SK-N-SH (cell line): ENCODE measurements around the gene RASGRP2. TPM values are rescaled to one million over a fixed set of nuclear protein-coding genes. Genes with fewer than 3 reads are reported as not detected.

ENCODE experiments used
- CTCF ChIA-PET: fragments of 300-600, 350-600 bp; formaldehyde crosslinking; extraction: SDS; loops from one replicate; lab custom pipeline; 2021; lab: Yijun Ruan, JAX
- POLR2A ChIA-PET: fragments of 350-600 bp; sonication (Branson Sonifier 250); formaldehyde crosslinking; extraction: SDS; loops from one replicate; lab custom pipeline; 2020; ENCODE audit warnings: antibody characterized with exemption, inconsistent platforms; lab: Yijun Ruan, JAX
- DNase-seq: peaks from one replicate; pipeline ENCODE4 v3.0.0; 2012
- H2AFZ ChIP-seq: fragments of 200-600 bp; sonication (generic); 2 replicates; pipeline ENCODE4 v1.8.1; 2016; ENCODE audit warnings: antibody characterized with exemption, mild to moderate bottlenecking, low read depth
- H3F3A ChIP-seq: fragments of 200-600 bp; sonication (generic); replicated peaks from 2 replicates; pipeline ENCODE3; 2016; ENCODE audit warnings: antibody characterized with exemption, mild to moderate bottlenecking; ENCODE audit not compliant: insufficient read depth
- H3K27ac ChIP-seq, 2 experiments: fragments of 200-500 bp in 1 of 2; fragments of 200-600 bp in 1 of 2; sonication (Bioruptor generic) in 1 of 2; sonication (generic), shearing (Covaris generic) in 1 of 2; 2 replicates each; pipeline versions ENCODE4 v1.5.1 to v1.6.1; 2014 to 2016; ENCODE audit warnings: low read depth in 2 of 2, inconsistent platforms in 1 of 2, low read length in 1 of 2, mild to moderate bottlenecking in 1 of 2, mixed read lengths in 1 of 2
- H3K27me3 ChIP-seq: fragments of 200-600 bp; sonication (generic), shearing (Covaris generic); 2 replicates; pipeline ENCODE4 v1.6.1; 2016; ENCODE audit warnings: mixed run types; ENCODE audit not compliant: insufficient read depth
- H3K36me3 ChIP-seq, 2 experiments: fragments of 200-500 bp in 1 of 2; fragments of 200-600 bp in 1 of 2; sonication (Bioruptor generic) in 1 of 2; sonication (generic) in 1 of 2; replicated peaks in 1 of 2; 2 replicates each; pipeline versions ENCODE3 to v1.5.1; 2014 to 2016; ENCODE audit warnings: low read length in 1 of 2, mild to moderate bottlenecking in 1 of 2; ENCODE audit not compliant: insufficient read depth in 2 of 2, control insufficient read depth in 1 of 2
- H3K4me1 ChIP-seq, 2 experiments: fragments of 200-500 bp in 1 of 2; fragments of 200-600 bp in 1 of 2; sonication (Bioruptor generic) in 1 of 2; sonication (generic), shearing (Covaris generic) in 1 of 2; 2 replicates each; pipeline versions ENCODE4 v1.5.1 to v1.6.1; 2014 to 2016; ENCODE audit warnings: low read depth in 1 of 2, low read length in 1 of 2, mixed run types in 1 of 2; ENCODE audit not compliant: insufficient read depth in 2 of 2, control insufficient read depth in 1 of 2
- H3K4me2 ChIP-seq: fragments of 200-600 bp; sonication (generic), shearing (Covaris generic); 2 replicates; pipeline ENCODE4 v1.6.1; 2017; ENCODE audit warnings: mixed run types
- H3K4me3 ChIP-seq, 2 experiments: fragments of 200-500 bp in 1 of 2; fragments of 200-600 bp in 1 of 2; sonication (Bioruptor generic) in 1 of 2; sonication (generic), shearing (Covaris generic) in 1 of 2; 2 replicates each; pipeline versions ENCODE4 v1.5.1 to v1.8.1; 2014 to 2016; ENCODE audit warnings: low read depth in 2 of 2, inconsistent platforms in 1 of 2, low read length in 1 of 2, mild to moderate bottlenecking in 1 of 2, mixed read lengths in 1 of 2, moderate library complexity in 1 of 2
- H3K79me2 ChIP-seq: fragments of 200-600 bp; sonication (generic); 2 replicates; pipeline ENCODE4 v1.8.1; 2017; ENCODE audit warnings: mild to moderate bottlenecking; ENCODE audit not compliant: insufficient read depth
- H3K9ac ChIP-seq: fragments of 200-600 bp; sonication (generic); 2 replicates; pipeline ENCODE4 v1.6.1; 2017; ENCODE audit warnings: mixed run types
- H3K9me2 ChIP-seq: fragments of 200-600 bp; sonication (generic); 2 replicates; pipeline ENCODE4 v1.6.1; 2017; ENCODE audit warnings: mixed run types
- H3K9me3 ChIP-seq: fragments of 200-600 bp; sonication (generic); 2 replicates; pipeline ENCODE4 v1.6.1; 2017; ENCODE audit warnings: mixed run types, mild to moderate bottlenecking, moderate library complexity
- H4K20me1 ChIP-seq: fragments of 200-600 bp; sonication (generic); 2 replicates; pipeline ENCODE4 v1.6.1; 2017; ENCODE audit warnings: mild to moderate bottlenecking, mixed run types; ENCODE audit not compliant: insufficient read depth
- ELF1 ChIP-seq: IDR thresholded peaks from 2 replicates; pipeline ENCODE4 v1.4.0; 2012
- FOXJ3 ChIP-seq: sonication (generic); formaldehyde crosslinking; IDR thresholded peaks from 2 replicates; pipeline ENCODE4 v1.5.1; 2020; ENCODE audit warnings: mild to moderate bottlenecking, missing genetic modification reagents
- IRF3 ChIP-seq: fragments of 150-350 bp; IDR thresholded peaks from 2 replicates; pipeline ENCODE4 v1.6.1; 2016; ENCODE audit warnings: mild to moderate bottlenecking, low read depth, low read length
- JUND ChIP-seq: IDR thresholded peaks from 2 replicates; pipeline ENCODE4 v1.4.0; 2012
- NFIC ChIP-seq: IDR thresholded peaks from 2 replicates; pipeline ENCODE4 v1.4.0; 2012; ENCODE audit warnings: borderline replicate concordance
- RCOR1 ChIP-seq: fragments of 150-350 bp; IDR thresholded peaks from 2 replicates; pipeline ENCODE4 v1.6.1; 2017; ENCODE audit warnings: antibody characterized with exemption, low read length
- RXRA ChIP-seq: IDR thresholded peaks from 2 replicates; pipeline ENCODE4 v1.4.0; 2012; ENCODE audit warnings: low read depth, mild to moderate bottlenecking, borderline replicate concordance
- SIN3A ChIP-seq: IDR thresholded peaks from 2 replicates; pipeline ENCODE4 v1.6.1; 2012; ENCODE audit warnings: low read depth, mild to moderate bottlenecking, low read length, moderate library complexity, borderline replicate concordance
- WGBS: methylation state at CpG from one replicate; pipeline ENCODE4 v1.1.6; 2017; ENCODE audit warnings: low lambda C conversion rate; 5-methylcytosine and 5-hydroxymethylcytosine counted together
- polyA plus RNA-seq, 3 experiments: library from polyadenylated mRNA; depleted of rRNA; stranded (reverse); fragments of >200 nt; gene quantifications; 2 replicates each; pipeline ENCODE4 v1.2.3, GENCODE V29; 2012
- TF ChIP-seq, protein P1 (sequence below): fragments of 200-600 bp; sonication (generic); IDR thresholded peaks from 2 replicates; pipeline ENCODE4 v1.6.1; 2017; ENCODE audit warnings: antibody characterized with exemption, mild to moderate bottlenecking, moderate library complexity
- TF ChIP-seq, protein P2 (sequence below): IDR thresholded peaks from 2 replicates; pipeline ENCODE4; 2012

Gene RASGRP2
- polyA plus RNA-seq, 1 of the 3 experiments (the other 2 are of a cell fraction): 1.6 TPM

GRCh38 chr11:64764040-64764611, 20.2 kb upstream of the RASGRP2 start (continued):
- TF ChIP-seq, protein P1, sequence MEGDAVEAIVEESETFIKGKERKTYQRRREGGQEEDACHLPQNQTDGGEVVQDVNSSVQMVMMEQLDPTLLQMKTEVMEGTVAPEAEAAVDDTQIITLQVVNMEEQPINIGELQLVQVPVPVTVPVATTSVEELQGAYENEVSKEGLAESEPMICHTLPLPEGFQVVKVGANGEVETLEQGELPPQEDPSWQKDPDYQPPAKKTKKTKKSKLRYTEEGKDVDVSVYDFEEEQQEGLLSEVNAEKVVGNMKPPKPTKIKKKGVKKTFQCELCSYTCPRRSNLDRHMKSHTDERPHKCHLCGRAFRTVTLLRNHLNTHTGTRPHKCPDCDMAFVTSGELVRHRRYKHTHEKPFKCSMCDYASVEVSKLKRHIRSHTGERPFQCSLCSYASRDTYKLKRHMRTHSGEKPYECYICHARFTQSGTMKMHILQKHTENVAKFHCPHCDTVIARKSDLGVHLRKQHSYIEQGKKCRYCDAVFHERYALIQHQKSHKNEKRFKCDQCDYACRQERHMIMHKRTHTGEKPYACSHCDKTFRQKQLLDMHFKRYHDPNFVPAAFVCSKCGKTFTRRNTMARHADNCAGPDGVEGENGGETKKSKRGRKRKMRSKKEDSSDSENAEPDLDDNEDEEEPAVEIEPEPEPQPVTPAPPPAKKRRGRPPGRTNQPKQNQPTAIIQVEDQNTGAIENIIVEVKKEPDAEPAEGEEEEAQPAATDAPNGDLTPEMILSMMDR: no peak
- TF ChIP-seq, protein P2, sequence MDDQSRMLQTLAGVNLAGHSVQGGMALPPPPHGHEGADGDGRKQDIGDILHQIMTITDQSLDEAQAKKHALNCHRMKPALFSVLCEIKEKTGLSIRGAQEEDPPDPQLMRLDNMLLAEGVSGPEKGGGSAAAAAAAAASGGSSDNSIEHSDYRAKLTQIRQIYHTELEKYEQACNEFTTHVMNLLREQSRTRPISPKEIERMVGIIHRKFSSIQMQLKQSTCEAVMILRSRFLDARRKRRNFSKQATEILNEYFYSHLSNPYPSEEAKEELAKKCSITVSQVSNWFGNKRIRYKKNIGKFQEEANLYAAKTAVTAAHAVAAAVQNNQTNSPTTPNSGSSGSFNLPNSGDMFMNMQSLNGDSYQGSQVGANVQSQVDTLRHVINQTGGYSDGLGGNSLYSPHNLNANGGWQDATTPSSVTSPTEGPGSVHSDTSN: no peak
- TF ChIP-seq, all 33 proteins: peak for 0

DNA sequence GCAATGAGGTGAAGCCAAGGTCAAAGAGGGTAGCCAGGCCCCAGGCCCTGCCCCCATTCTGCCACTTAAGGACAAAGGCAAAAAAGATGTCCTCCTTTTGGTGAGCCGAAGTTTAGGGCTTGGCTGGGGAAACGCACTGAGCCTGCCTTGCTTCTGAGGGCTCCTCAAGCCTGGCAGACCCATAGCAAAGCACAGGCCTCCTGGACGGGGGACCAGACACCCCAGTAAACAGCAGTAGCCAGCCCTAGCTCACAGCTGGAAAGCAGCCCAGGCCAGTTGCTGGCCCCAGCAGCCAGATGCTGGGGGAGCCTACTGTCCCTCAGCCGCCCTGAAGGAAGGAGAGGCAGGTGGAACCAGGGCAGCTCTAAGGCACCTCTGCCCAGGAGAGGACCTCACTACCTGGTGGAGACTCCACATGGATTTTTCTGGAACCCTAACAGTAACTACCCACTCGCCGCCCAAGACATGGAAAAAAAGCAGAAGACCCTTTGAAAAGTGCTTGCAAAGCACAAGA, 19.6 kb upstream of the RASGRP2 start:
- Histone ChIP-seq H3K9me2 (no peaks in the 10 kb centered on the region), H3K9me3 (no peaks in the 10 kb centered on the region), H3K4me3 (no peak overlapping the region), H3F3A (peaks cover 46% of the 10 kb centered on the region)
- 93% methylated on average over 4 of the region's 6 CpGs for WGBS
- TF ChIP-seq RCOR1 (no peak), JUND (no peak), ELF1 (no peak), IRF3 (no peak), RXRA (no peak), FOXJ3 (CRISPR knock-in tag) (no peak), NFIC (no peak), SIN3A (no peak)
- TF ChIP-seq, protein P1: no peak
- TF ChIP-seq, all 33 proteins: peak for 0
- peaks cover 42 to 59% of the 10 kb centered on the region in 2 experiments for H3K36me3 ChIP-seq
- H3K4me2 ChIP-seq: peak overlapping the region; percentile 52; the same call in 1 of the 2 replicates
- H3K4me1 ChIP-seq: peaks cover 19 to 23% of the 10 kb centered on the region in 2 experiments; a peak in 3 of 4 replicates
- ChIA-PET POLR2A (interaction anchor here (0.7 kb wide), 1 partner anchor 9 kb away, joined by 3 read pairs; no protein-coding TSS in a partner anchor), CTCF (interaction anchor here (0.9 to 2.8 kb wide), 7 partner anchors 9 to 314 kb away, joined by 3 to 11 read pairs (median 4); partner anchors contain the start of gene RASGRP2)
- H3K9ac ChIP-seq: no peak overlapping the region; the same call in 1 of the 2 replicates
- H3K79me2 ChIP-seq: peaks cover 27% of the 10 kb centered on the region; the same call in 1 of the 2 replicates
- H4K20me1 ChIP-seq: peaks cover 51% of the 10 kb centered on the region
- no peak overlapping the region for H2AFZ ChIP-seq
- DNase-seq: peak; percentile 18
- H3K27ac ChIP-seq: peak overlapping the region; percentile 24 to 39; a peak in 3 of 4 replicates
- H3K27me3 ChIP-seq: no peaks in the 10 kb centered on the region
